ENCODE measurements around the gene ADRA1B.

Gene ADRA1B

GRCh38 chr5:159883522-159883950, 32.7 kb upstream of the ADRA1B start:
- peaks cover 5% of the 10 kb centered on the region for H3K4me1 ChIP-seq (ENCODE audit: control insufficient read depth, insufficient read depth, low read depth, low read length)
- H2BK120ac ChIP-seq (ENCODE audit: low read depth, low read length), result no peak overlapping the region
- no peak overlapping the region for H4K8ac ChIP-seq (ENCODE audit: low read length)
- H3K79me1 ChIP-seq (replicated peaks; ENCODE audit: low read length, poor library complexity, severe bottlenecking), result no peaks in the 10 kb centered on the region
- H3K27me3 ChIP-seq (ENCODE audit: control insufficient read depth in 1 of 2, insufficient read depth in 1 of 2, low read length in 2 of 2), result peaks cover 0 to 17% of the 10 kb centered on the region in 2 experiments
- H2AFZ ChIP-seq (ENCODE audit: low read depth, low read length), result no peak overlapping the region
- H3K9me3 ChIP-seq (ENCODE audit: control insufficient read depth, low read length), result no peaks in the 10 kb centered on the region
- no peak overlapping the region for H3K9ac ChIP-seq (ENCODE audit: low read length)
- no peak overlapping the region for H3K4me2 ChIP-seq (ENCODE audit: low read length, poor library complexity, severe bottlenecking)
- H4K91ac ChIP-seq (ENCODE audit: low read length), result no peak overlapping the region
- no peak overlapping the region for H2BK12ac ChIP-seq (ENCODE audit: low read length in 2 of 2)
- H2BK5ac ChIP-seq (ENCODE audit: low read depth, low read length, poor library complexity, severe bottlenecking), result no peak overlapping the region
- H3K14ac ChIP-seq (ENCODE audit: low read length in 2 of 2), result no peak overlapping the region
- no peak overlapping the region for H3K4me3 ChIP-seq (ENCODE audit: insufficient read depth in 1 of 2, low read depth in 1 of 2, low read length in 2 of 2)
- no peak overlapping the region for H2AK5ac ChIP-seq (ENCODE audit: low read length, severe bottlenecking)
- no peak overlapping the region for H3K4ac ChIP-seq (ENCODE audit: low read depth in 1 of 2, low read length in 2 of 2)
- no peak overlapping the region for H3K27ac ChIP-seq (ENCODE audit: low read length, poor library complexity, severe bottlenecking)
- H3K23ac ChIP-seq (ENCODE audit: low read length in 2 of 2), result no peak overlapping the region
- H2BK15ac ChIP-seq (ENCODE audit: low read depth, poor library complexity, severe bottlenecking), result no peak overlapping the region
- H3K18ac ChIP-seq (ENCODE audit: low read depth in 1 of 2, low read length in 2 of 2), result no peak overlapping the region
- no peaks in the 10 kb centered on the region for H3K36me3 ChIP-seq (ENCODE audit: control insufficient read depth in 1 of 2, insufficient read depth in 2 of 2, low read depth in 1 of 2, low read length in 2 of 2)
- peak; percentile 88 for DNase-seq

GRCh38 chr5:159884917-159885620, 31.2 kb upstream of the ADRA1B start:
- no peak overlapping the region for H2BK12ac ChIP-seq (ENCODE audit: low read length in 2 of 2)
- H3K27me3 ChIP-seq (ENCODE audit: control insufficient read depth in 1 of 2, insufficient read depth in 1 of 2, low read length in 2 of 2), result peaks cover 0 to 29% of the 10 kb centered on the region in 2 experiments
- no peak overlapping the region for H2AK5ac ChIP-seq (ENCODE audit: low read length, severe bottlenecking)
- H3K4me3 ChIP-seq (ENCODE audit: insufficient read depth in 1 of 2, low read depth in 1 of 2, low read length in 2 of 2), result no peak overlapping the region
- no peak overlapping the region for H2AFZ ChIP-seq (ENCODE audit: low read depth, low read length)
- DNase-seq, result no peak
- no peak overlapping the region for H3K4ac ChIP-seq (ENCODE audit: low read depth in 1 of 2, low read length in 2 of 2)
- no peak overlapping the region for H2BK120ac ChIP-seq (ENCODE audit: low read depth, low read length)
- H3K36me3 ChIP-seq (ENCODE audit: control insufficient read depth in 1 of 2, insufficient read depth in 2 of 2, low read depth in 1 of 2, low read length in 2 of 2), result no peaks in the 10 kb centered on the region
- no peaks in the 10 kb centered on the region for H3K4me1 ChIP-seq (ENCODE audit: control insufficient read depth, insufficient read depth, low read depth, low read length)
- no peaks in the 10 kb centered on the region for H3K9me3 ChIP-seq (ENCODE audit: control insufficient read depth, low read length)
- H3K14ac ChIP-seq (ENCODE audit: low read length in 2 of 2), result no peak overlapping the region
- H3K27ac ChIP-seq (ENCODE audit: low read length, poor library complexity, severe bottlenecking), result no peak overlapping the region
- no peak overlapping the region for H3K23ac ChIP-seq (ENCODE audit: low read length in 2 of 2)
- H3K4me2 ChIP-seq (ENCODE audit: low read length, poor library complexity, severe bottlenecking), result no peak overlapping the region
- no peak overlapping the region for H2BK5ac ChIP-seq (ENCODE audit: low read depth, low read length, poor library complexity, severe bottlenecking)
- no peak overlapping the region for H3K18ac ChIP-seq (ENCODE audit: low read depth in 1 of 2, low read length in 2 of 2)
- no peak overlapping the region for H2BK15ac ChIP-seq (ENCODE audit: low read depth, poor library complexity, severe bottlenecking)
- no peak overlapping the region for H4K8ac ChIP-seq (ENCODE audit: low read length)
- no peaks in the 10 kb centered on the region for H3K79me1 ChIP-seq (replicated peaks; ENCODE audit: low read length, poor library complexity, severe bottlenecking)
- H4K91ac ChIP-seq (ENCODE audit: low read length), result no peak overlapping the region
- H3K9ac ChIP-seq (ENCODE audit: low read length), result no peak overlapping the region

GRCh38 chr5:159886296-159886695, 30.0 kb upstream of the ADRA1B start:
- Histone ChIP-seq H3K18ac (ENCODE audit: low read depth in 1 of 2, low read length in 2 of 2) (no peak overlapping the region), H3K4me3 (ENCODE audit: insufficient read depth in 1 of 2, low read depth in 1 of 2, low read length in 2 of 2) (no peak overlapping the region), H3K9me3 (ENCODE audit: control insufficient read depth, low read length) (no peaks in the 10 kb centered on the region), H2BK5ac (ENCODE audit: low read depth, low read length, poor library complexity, severe bottlenecking) (no peak overlapping the region), H2BK120ac (ENCODE audit: low read depth, low read length) (no peak overlapping the region), H3K36me3 (ENCODE audit: control insufficient read depth in 1 of 2, insufficient read depth in 2 of 2, low read depth in 1 of 2, low read length in 2 of 2) (no peaks in the 10 kb centered on the region), H3K79me1 (replicated peaks; ENCODE audit: low read length, poor library complexity, severe bottlenecking) (no peaks in the 10 kb centered on the region), H2BK15ac (ENCODE audit: low read depth, poor library complexity, severe bottlenecking) (no peak overlapping the region), H3K27me3 (ENCODE audit: control insufficient read depth in 1 of 2, insufficient read depth in 1 of 2, low read length in 2 of 2) (peaks cover 0 to 32% of the 10 kb centered on the region in 2 experiments), H4K91ac (ENCODE audit: low read length) (no peak overlapping the region), H3K4me1 (ENCODE audit: control insufficient read depth, insufficient read depth, low read depth, low read length) (peaks cover 2% of the 10 kb centered on the region), H4K8ac (ENCODE audit: low read length) (no peak overlapping the region), H3K27ac (ENCODE audit: low read length, poor library complexity, severe bottlenecking) (no peak overlapping the region), H3K23ac (ENCODE audit: low read length in 2 of 2) (no peak overlapping the region), H3K14ac (ENCODE audit: low read length in 2 of 2) (no peak overlapping the region), H3K4ac (ENCODE audit: low read depth in 1 of 2, low read length in 2 of 2) (no peak overlapping the region), H2AK5ac (ENCODE audit: low read length, severe bottlenecking) (no peak overlapping the region), H3K9ac (ENCODE audit: low read length) (no peak overlapping the region), H2AFZ (ENCODE audit: low read depth, low read length) (no peak overlapping the region), H2BK12ac (ENCODE audit: low read length in 2 of 2) (no peak overlapping the region), H3K4me2 (ENCODE audit: low read length, poor library complexity, severe bottlenecking) (no peak overlapping the region)
- no peak for DNase-seq
- 86% methylated on average over 1 of the region's 1 CpG for WGBS

- H2BK120ac ChIP-seq (ENCODE audit: low read depth, low read length), result no peak overlapping the region
- no peak overlapping the region for H3K4me2 ChIP-seq (ENCODE audit: low read length, poor library complexity, severe bottlenecking)
- 78% methylated on average over 1 of the region's 1 CpG for WGBS
- no peak overlapping the region for H4K8ac ChIP-seq (ENCODE audit: low read length)
- H2BK12ac ChIP-seq (ENCODE audit: low read length in 2 of 2), result no peak overlapping the region
- H3K9ac ChIP-seq (ENCODE audit: low read length), result no peak overlapping the region
- H4K91ac ChIP-seq (ENCODE audit: low read length), result no peak overlapping the region
- no peak overlapping the region for H3K23ac ChIP-seq (ENCODE audit: low read length in 2 of 2)
- H2BK5ac ChIP-seq (ENCODE audit: low read depth, low read length, poor library complexity, severe bottlenecking), result no peak overlapping the region
- H3K18ac ChIP-seq (ENCODE audit: low read depth in 1 of 2, low read length in 2 of 2), result no peak overlapping the region
- H3K4me1 ChIP-seq (ENCODE audit: control insufficient read depth, insufficient read depth, low read depth, low read length), result peaks cover 5% of the 10 kb centered on the region
- no peak overlapping the region for H3K4me3 ChIP-seq (ENCODE audit: insufficient read depth in 1 of 2, low read depth in 1 of 2, low read length in 2 of 2)
- no peak overlapping the region for H2AK5ac ChIP-seq (ENCODE audit: low read length, severe bottlenecking)
- DNase-seq, result no peak
- no peak overlapping the region for H3K4ac ChIP-seq (ENCODE audit: low read depth in 1 of 2, low read length in 2 of 2)
- H3K27me3 ChIP-seq (ENCODE audit: control insufficient read depth in 1 of 2, insufficient read depth in 1 of 2, low read length in 2 of 2), result peaks cover 0 to 30% of the 10 kb centered on the region in 2 experiments
- no peaks in the 10 kb centered on the region for H3K36me3 ChIP-seq (ENCODE audit: control insufficient read depth in 1 of 2, insufficient read depth in 2 of 2, low read depth in 1 of 2, low read length in 2 of 2)
- H2BK15ac ChIP-seq (ENCODE audit: low read depth, poor library complexity, severe bottlenecking), result no peak overlapping the region
- no peak overlapping the region for H2AFZ ChIP-seq (ENCODE audit: low read depth, low read length)
- H3K9me3 ChIP-seq (ENCODE audit: control insufficient read depth, low read length), result no peaks in the 10 kb centered on the region
- H3K79me1 ChIP-seq (replicated peaks; ENCODE audit: low read length, poor library complexity, severe bottlenecking), result no peaks in the 10 kb centered on the region
- no peak overlapping the region for H3K14ac ChIP-seq (ENCODE audit: low read length in 2 of 2)
- no peak overlapping the region for H3K27ac ChIP-seq (ENCODE audit: low read length, poor library complexity, severe bottlenecking)
Observed at GRCh38 chr5:159887050-159887449, 29.2 kb upstream of the ADRA1B start.

Data from mesenchymal stem cell (in vitro differentiated cells and primary cell).